ENCODE results near the gene SLC25A10. TPM values are rescaled to one million over a fixed set of nuclear protein-coding genes. Genes with fewer than 3 reads are reported as not detected.

The SLC25A10 gene
- total and polyA plus RNA-seq, 3 donors from 2014 or later, result 30.0 to 51.4 (median 42.0) TPM

- no peak for TF ChIP-seq POLR2A (IDR thresholded peaks at IDR 0.05)
- no peak for TF ChIP-seq CTCF (IDR thresholded peaks at IDR 0.05)
- H3K27ac ChIP-seq, result no peak overlapping the region
- no peaks in the 10 kb centered on the region for H3K27me3 ChIP-seq
- no peak for DNase-seq
- no peak overlapping the region for H3K4me3 ChIP-seq
- H3K36me3 ChIP-seq (ENCODE audit: low read depth, missing control alignments), result no peaks in the 10 kb centered on the region
- WGBS, 2 donors, result 86 to 94% methylated on average over 6 to 19 of the region's 19 CpGs
- H3K4me1 ChIP-seq, result no peaks in the 10 kb centered on the region
- intact Hi-C loops (cut with DNase I; ENCODE audit: low total_unique reads), result no loop called here
- no peaks in the 10 kb centered on the region for H3K9me3 ChIP-seq
Observed at GRCh38 chr17:81694810-81695209, 17.3 kb upstream of the SLC25A10 start.

GRCh38 chr17:81695211-81695610, 16.9 kb upstream of the SLC25A10 start:
- TF ChIP-seq POLR2A (IDR thresholded peaks at IDR 0.05) (no peak), CTCF (IDR thresholded peaks at IDR 0.05) (no peak)
- no peak overlapping the region for H3K27ac ChIP-seq
- no peak for DNase-seq
- no peaks in the 10 kb centered on the region for H3K36me3 ChIP-seq (ENCODE audit: low read depth, missing control alignments)
- no peaks in the 10 kb centered on the region for H3K9me3 ChIP-seq
- no peaks in the 10 kb centered on the region for H3K4me1 ChIP-seq
- 84% methylated on average over 6 of the region's 6 CpGs; no CpG with 5 or more reads in 1 of the 2 donors for WGBS, 2 donors
- no peaks in the 10 kb centered on the region for H3K27me3 ChIP-seq
- intact Hi-C loops (cut with DNase I; ENCODE audit: low total_unique reads), result no loop called here
- H3K4me3 ChIP-seq, result no peak overlapping the region

DNA sequence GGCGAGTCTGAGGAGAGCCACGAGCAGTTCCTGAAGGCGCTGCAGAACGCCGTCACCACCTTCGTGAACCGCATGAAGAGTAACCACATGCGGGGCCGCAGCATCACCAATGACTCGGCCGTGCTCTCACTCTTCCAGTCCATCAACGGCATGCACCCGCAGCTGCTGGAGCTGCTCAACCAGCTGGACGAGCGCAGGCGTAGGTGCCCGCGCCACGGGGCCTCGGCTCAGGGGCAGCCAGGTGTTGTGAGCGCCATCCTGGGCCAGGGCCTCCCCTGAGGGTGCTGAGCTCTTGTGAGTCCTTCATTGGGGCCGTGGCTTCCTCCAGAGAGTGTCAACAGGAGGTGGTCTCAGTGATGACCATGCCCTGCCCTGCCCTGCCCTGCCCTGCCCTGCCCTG, 16.3 kb upstream of the SLC25A10 start:
- no peak overlapping the region for H3K4me3 ChIP-seq

DNA sequence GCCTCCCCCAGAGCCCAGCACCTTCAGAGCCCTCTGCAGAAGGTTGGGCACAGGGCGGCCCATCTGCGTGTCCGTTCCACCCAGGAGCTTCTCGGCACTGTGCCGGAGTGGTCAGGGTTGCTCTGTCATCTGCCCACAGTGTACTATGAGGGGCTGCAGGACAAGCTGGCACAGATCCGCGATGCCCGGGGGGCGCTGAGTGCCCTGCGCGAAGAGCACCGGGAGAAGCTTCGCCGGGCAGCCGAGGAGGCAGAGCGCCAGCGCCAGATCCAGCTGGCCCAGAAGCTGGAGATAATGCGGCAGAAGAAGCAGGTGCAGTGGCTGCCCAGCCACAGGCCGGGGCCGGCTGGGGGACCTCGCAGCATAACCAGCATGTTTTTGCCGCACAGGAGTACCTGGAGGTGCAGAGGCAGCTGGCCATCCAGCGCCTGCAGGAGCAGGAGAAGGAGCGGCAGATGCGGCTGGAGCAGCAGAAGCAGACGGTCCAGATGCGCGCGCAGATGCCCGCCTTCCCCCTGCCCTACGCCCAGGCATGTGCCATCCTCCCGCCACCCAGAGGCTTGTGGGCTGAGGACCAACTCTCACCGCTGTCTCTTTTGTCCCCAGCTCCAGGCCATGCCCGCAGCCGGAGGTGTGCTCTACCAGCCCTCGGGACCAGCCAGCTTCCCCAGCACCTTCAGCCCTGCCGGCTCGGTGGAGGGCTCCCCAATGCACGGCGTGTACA, 15.7 kb upstream of the SLC25A10 start:
- Histone ChIP-seq H3K27me3 (no peaks in the 10 kb centered on the region), H3K36me3 (ENCODE audit: low read depth, missing control alignments) (no peaks in the 10 kb centered on the region), H3K9me3 (no peaks in the 10 kb centered on the region), H3K4me1 (peaks cover 3% of the 10 kb centered on the region), H3K4me3 (no peak overlapping the region), H3K27ac (no peak overlapping the region)
- DNase-seq, result no peak
- TF ChIP-seq POLR2A (IDR thresholded peaks at IDR 0.05), result no peak
- no peak for TF ChIP-seq CTCF (IDR thresholded peaks at IDR 0.05)
- WGBS, 2 donors, result 90 to 91% methylated on average over 23 to 40 of the region's 40 CpGs
- intact Hi-C loops (cut with DNase I; ENCODE audit: low total_unique reads), result no loop called here

More for the DNA sequence above, 16.3 kb upstream of the SLC25A10 start:
- Histone ChIP-seq H3K9me3 (no peaks in the 10 kb centered on the region), H3K27me3 (no peaks in the 10 kb centered on the region), H3K27ac (no peak overlapping the region), H3K4me1 (no peaks in the 10 kb centered on the region), H3K36me3 (ENCODE audit: low read depth, missing control alignments) (no peaks in the 10 kb centered on the region)
- 94 to 96% methylated on average over 9 to 20 of the region's 22 CpGs for WGBS, 2 donors
- no peak for DNase-seq
- no peak for TF ChIP-seq CTCF (IDR thresholded peaks at IDR 0.05)
- TF ChIP-seq POLR2A (IDR thresholded peaks at IDR 0.05), result no peak
- intact Hi-C loops (cut with DNase I; ENCODE audit: low total_unique reads), result no loop called here

All from testis (tissue), 3 donors.